H1 (cell line): ENCODE data around the gene CEP85L. TPM values are rescaled to one million over a fixed set of nuclear protein-coding genes. Genes with fewer than 3 reads are reported as not detected.

Experiments
- CTCF ChIA-PET: fragments of 300-600 bp; sonication (Branson Sonifier 250); formaldehyde crosslinking; loops from one replicate; lab custom pipeline; 2021; ENCODE audit not compliant: partially characterized antibody; lab: Charles Lee
- POLR2A ChIA-PET: fragments of 300-600 bp; sonication (Branson Sonifier 250); formaldehyde crosslinking; loops from one replicate; lab custom pipeline; 2021; ENCODE audit warnings: inconsistent platforms; ENCODE audit not compliant: partially characterized antibody; lab: Charles Lee
- DNase-seq, 2 experiments: peaks; one replicate each; pipeline versions ENCODE4 v3.0.0 to v3.0.0-alpha.2; 2010 to 2022; ENCODE audit warnings: low spot score in 2 of 2, low read depth in 1 of 2, mixed read lengths in 1 of 2
- FAIRE-seq: peaks from 2 replicates; lab custom pipeline; 2011; peaks lifted over from hg19 to GRCh38; lab: Jason Lieb, UNC
- H2AFZ ChIP-seq: 2 replicates; pipeline ENCODE4 v1.8.1; 2012; ENCODE audit warnings: low read length, inconsistent platforms
- H2AK5ac ChIP-seq: 2 replicates; pipeline ENCODE4 v1.6.1; 2013; ENCODE audit warnings: low read depth, low read length
- H2BK120ac ChIP-seq: replicated peaks from 2 replicates; pipeline ENCODE3; 2013; ENCODE audit warnings: low read depth, low read length, inconsistent platforms
- H2BK12ac ChIP-seq: 2 replicates; pipeline ENCODE4 v1.6.1; 2013; ENCODE audit warnings: low read depth, low read length
- H2BK15ac ChIP-seq: 2 replicates; pipeline ENCODE4 v1.6.1; 2013; ENCODE audit warnings: low read length
- H2BK20ac ChIP-seq: 2 replicates; pipeline ENCODE4 v1.6.1; 2013; ENCODE audit warnings: low read length
- H2BK5ac ChIP-seq: 2 replicates; pipeline ENCODE4 v1.6.1; 2013; ENCODE audit warnings: low read depth, low read length
- H3K14ac ChIP-seq: 2 replicates; pipeline ENCODE4 v1.6.1; 2013; ENCODE audit warnings: inconsistent platforms; ENCODE audit not compliant: insufficient read length
- H3K18ac ChIP-seq: 2 replicates; pipeline ENCODE4 v1.6.1; 2013; ENCODE audit warnings: low read length; ENCODE audit errors: extremely low read depth
- H3K23ac ChIP-seq: 2 replicates; pipeline ENCODE4 v1.6.1; 2013; ENCODE audit warnings: inconsistent platforms; ENCODE audit not compliant: insufficient read length
- H3K23me2 ChIP-seq: 2 replicates; pipeline ENCODE4 v1.6.1; 2013; ENCODE audit warnings: low read depth, low read length
- H3K27ac ChIP-seq: 2 replicates; pipeline ENCODE4 v1.6.1; 2011; ENCODE audit warnings: low read depth, low read length, inconsistent platforms
- H3K27me3 ChIP-seq, 4 experiments: replicated peaks in 1 of 4; 1 replicate in 1 of 4; 2 replicates in 3 of 4; pipeline versions ENCODE4 v1.6.1 to v1.8.1; 2011 to 2013; ENCODE audit warnings: low read length in 3 of 4, mild to moderate bottlenecking in 3 of 4, inconsistent platforms in 2 of 4, mixed read lengths in 2 of 4, moderate library complexity in 1 of 4; ENCODE audit not compliant: control insufficient read depth in 3 of 4, insufficient read depth in 3 of 4; ENCODE audit errors: extremely low read depth in 1 of 4
- H3K36me3 ChIP-seq, 4 experiments: 2 replicates each; pipeline versions ENCODE4 v1.6.1 to v1.8.1; 2011 to 2013; ENCODE audit warnings: mild to moderate bottlenecking in 4 of 4, low read length in 3 of 4, moderate library complexity in 2 of 4, control low read depth in 1 of 4, inconsistent platforms in 1 of 4; ENCODE audit not compliant: insufficient read depth in 4 of 4, control insufficient read depth in 2 of 4
- H3K4ac ChIP-seq: replicated peaks from 2 replicates; pipeline ENCODE3; 2013; ENCODE audit warnings: low read length, low read depth, mixed read lengths, inconsistent platforms; ENCODE audit not compliant: insufficient read length
- H3K4me1 ChIP-seq, 4 experiments: replicated peaks in 1 of 4; 1 replicate in 1 of 4; 2 replicates in 3 of 4; pipeline versions ENCODE4 v1.6.1 to v1.8.1; 2011 to 2013; ENCODE audit warnings: low read length in 3 of 4, inconsistent platforms in 2 of 4, mixed read lengths in 1 of 4; ENCODE audit not compliant: insufficient read depth in 4 of 4, control insufficient read depth in 3 of 4
- H3K4me2 ChIP-seq, 2 experiments: 2 replicates each; pipeline versions ENCODE4 v1.6.1 to v1.8.1; 2011 to 2013; ENCODE audit warnings: low read depth in 2 of 2, low read length in 2 of 2, control low read depth in 1 of 2, inconsistent platforms in 1 of 2, mild to moderate bottlenecking in 1 of 2; ENCODE audit not compliant: insufficient read depth in 1 of 2
- H3K4me3 ChIP-seq, 4 experiments: fragments of 200-600, 300-600 bp in 1 of 4; sonication (generic), shearing (Covaris generic), sonication (Bioruptor Twin) in 1 of 4; 2 replicates each; pipeline versions ENCODE4 v1.5.1 to v1.8.1; 2011 to 2016; ENCODE audit warnings: low read length in 4 of 4, low read depth in 3 of 4, control low read depth in 2 of 4, inconsistent platforms in 2 of 4, mild to moderate bottlenecking in 2 of 4, mixed read lengths in 1 of 4, moderate library complexity in 1 of 4; ENCODE audit not compliant: insufficient read depth in 2 of 4; ENCODE audit errors: extremely low read depth in 1 of 4
- H3K56ac ChIP-seq: replicated peaks from 2 replicates; pipeline ENCODE3; 2013; ENCODE audit warnings: low read depth, mild to moderate bottlenecking, mixed read lengths, low read length, inconsistent platforms; ENCODE audit not compliant: insufficient read length
- H3K79me1 ChIP-seq: 2 replicates; pipeline ENCODE4 v1.6.1; 2013; ENCODE audit warnings: low read depth, low read length, control low read depth
- H3K79me2 ChIP-seq, 2 experiments: 2 replicates each; pipeline versions ENCODE4 v1.6.1 to v1.8.1; 2012 to 2013; ENCODE audit warnings: low read length in 2 of 2, mild to moderate bottlenecking in 2 of 2, inconsistent platforms in 1 of 2; ENCODE audit not compliant: insufficient read depth in 2 of 2, control insufficient read depth in 1 of 2
- H3K9ac ChIP-seq, 4 experiments: replicated peaks in 1 of 4; 1 replicate in 1 of 4; 2 replicates in 3 of 4; pipeline versions ENCODE4 v1.6.1 to v1.8.1; 2011 to 2013; ENCODE audit warnings: low read depth in 3 of 4, low read length in 3 of 4, control low read depth in 2 of 4, mild to moderate bottlenecking in 2 of 4, moderate library complexity in 2 of 4, inconsistent platforms in 1 of 4; ENCODE audit errors: extremely low read depth in 1 of 4
- H3K9me3 ChIP-seq, 2 experiments: 2 replicates each; pipeline versions ENCODE4 v1.6.1 to v1.8.1; 2012 to 2013; ENCODE audit warnings: mild to moderate bottlenecking in 2 of 2, moderate library complexity in 2 of 2, control low read depth in 1 of 2, inconsistent platforms in 1 of 2, low read depth in 1 of 2, low read length in 1 of 2, mixed read lengths in 1 of 2; ENCODE audit not compliant: insufficient read depth in 2 of 2
- H4K20me1 ChIP-seq, 2 experiments: replicated peaks in 1 of 2; 2 replicates each; pipeline versions ENCODE3 to v1.8.1; 2011 to 2013; ENCODE audit warnings: inconsistent platforms in 2 of 2, low read length in 2 of 2, mild to moderate bottlenecking in 1 of 2; ENCODE audit not compliant: insufficient read depth in 2 of 2, control insufficient read depth in 1 of 2
- H4K5ac ChIP-seq: 2 replicates; pipeline ENCODE4 v1.6.1; 2013; ENCODE audit warnings: low read length, low read depth, mixed read lengths, inconsistent platforms; ENCODE audit not compliant: insufficient read length
- H4K8ac ChIP-seq: 2 replicates; pipeline ENCODE4 v1.8.0; 2013; ENCODE audit warnings: mild to moderate bottlenecking, moderate library complexity, low read length, inconsistent platforms; ENCODE audit not compliant: insufficient read depth; ENCODE audit errors: extremely low read depth
- H4K91ac ChIP-seq: replicated peaks from 2 replicates; pipeline ENCODE3; 2013; ENCODE audit warnings: low read length, mixed read lengths, inconsistent platforms; ENCODE audit not compliant: insufficient read length
- CHD1 ChIP-seq: IDR thresholded peaks from 2 replicates; pipeline ENCODE4 v1.6.1; 2012; ENCODE audit warnings: low read depth, low read length, improper control_type of control experiment
- EP300 ChIP-seq, 2 experiments: IDR thresholded peaks; 1 replicate in 1 of 2; 2 replicates in 1 of 2; pipeline ENCODE4 v1.6.1; 2011 to 2012; ENCODE audit warnings: low read depth in 2 of 2, low read length in 2 of 2, mild to moderate bottlenecking in 2 of 2, borderline replicate concordance in 1 of 2, inconsistent platforms in 1 of 2, moderate library complexity in 1 of 2
- EZH2 ChIP-seq: fragments of 200-600 bp; sonication (generic); IDR thresholded peaks from 2 replicates; pipeline ENCODE4 v1.7.1; 2012; ENCODE audit warnings: low read depth, mild to moderate bottlenecking, moderate library complexity, low read length, inconsistent platforms; ENCODE audit not compliant: severe bottlenecking
- GTF2F1 ChIP-seq: IDR thresholded peaks from 2 replicates; pipeline ENCODE4 v1.6.1; 2012; ENCODE audit warnings: low read depth, low read length, improper control_type of control experiment, borderline replicate concordance
- SP4 ChIP-seq: IDR thresholded peaks from 2 replicates; pipeline ENCODE4 v1.6.1; 2012; ENCODE audit warnings: low read length, inconsistent platforms
- WGBS, 2 experiments: shearing (Covaris generic) in 1 of 2; methylation state at CpG; one replicate each; pipeline versions ENCODE4 v1.1.6 to v1.1.7; 2013 to 2015; ENCODE audit warnings: low lambda C conversion rate in 2 of 2, mixed read lengths in 2 of 2, inconsistent platforms in 1 of 2, low coverage in 1 of 2, missing lambda C conversion rate in 1 of 2; ENCODE audit not compliant: insufficient replicate concordance in 2 of 2, insufficient coverage in 1 of 2, insufficient read length in 1 of 2; ENCODE audit errors: extremely low coverage in 1 of 2, missing lambda C conversion rate in 1 of 2; 5-methylcytosine and 5-hydroxymethylcytosine counted together
- polyA plus RNA-seq, 7 experiments: library from polyadenylated mRNA; depleted of rRNA in 3 of 7; stranded (reverse) in 5 of 7; unstranded in 2 of 7; fragments of >200 nt in 5 of 7; fragments of 200-250 nt in 2 of 7; gene quantifications; 1 replicate in 5 of 7; 2 replicates in 1 of 7; 4 replicates in 1 of 7; pipeline versions ENCODE4 v1.2.1 to v1.2.3, GENCODE V29; 2011 to 2013; ENCODE audit warnings: missing spikeins in 2 of 7, mixed read lengths in 2 of 7
- total RNA-seq: library from RNA; stranded (reverse); fragmentation: NEBNext Ultra II Directional; extraction: Animal tissue kit (Norgen Biotek cat#: 25700); gene quantifications from 2 replicates; pipeline ENCODE4 v1.2.1, GENCODE V29; 2021

The CEP85L gene
- total and polyA plus RNA-seq, 2 of the 8 experiments (the other 6 are each of a cell fraction or from before 2014, with no cell fraction given), result 3.2 to 27.6 TPM

- CTCF ChIA-PET, result interaction anchor here (0.7 to 1.5 kb wide), 2 partner anchors 9 to 103 kb away, joined by 3 to 5 read pairs; no protein-coding TSS in a partner anchor
Observed at GRCh38 chr6:118627724-118628123, 23.7 kb downstream of the CEP85L start.

More at GRCh38 chr6:118627724-118628123, 23.7 kb downstream of the CEP85L start:
- H3K4ac ChIP-seq, result no peak overlapping the region
- no peak overlapping the region for H3K14ac ChIP-seq
- TF ChIP-seq EP300 (IDR thresholded peaks at IDR 0.05; ENCODE audit: borderline replicate concordance in 1 of 2, low read depth in 2 of 2, low read length in 2 of 2) (no peak), GTF2F1 (no peak), SP4 (no peak), EZH2 (no peak), CHD1 (no peak)
- WGBS, 2 experiments, result 86% methylated on average over 3 of the region's 3 CpGs; no CpG with 5 or more reads in 1 of the 2 experiments
- H2BK12ac ChIP-seq, result no peak overlapping the region
- peaks cover 10 to 13% of the 10 kb centered on the region in 2 experiments; a peak in 2 of 4 replicates for H3K9me3 ChIP-seq
- H3K23me2 ChIP-seq, result no peaks in the 10 kb centered on the region
- no peak overlapping the region for H4K8ac ChIP-seq
- H3K4me2 ChIP-seq, result no peak overlapping the region
- no peak overlapping the region for H3K9ac ChIP-seq
- peaks cover 0 to 6% (median 5%) of the 10 kb centered on the region in 4 experiments; a peak in 4 of 7 replicates for H3K4me1 ChIP-seq
- no peak overlapping the region for H2AK5ac ChIP-seq
- DNase-seq (no peak), FAIRE-seq (no peak)
- H2AFZ ChIP-seq, result no peak overlapping the region
- H3K4me3 ChIP-seq, result no peak overlapping the region
- H3K79me2 ChIP-seq, result peaks cover 0 to 8% of the 10 kb centered on the region in 2 experiments; a peak in 2 of 4 replicates
- POLR2A ChIA-PET, result no interaction called here
- no peaks in the 10 kb centered on the region for H3K79me1 ChIP-seq
- no peak overlapping the region for H3K18ac ChIP-seq
- no peak overlapping the region for H4K91ac ChIP-seq
- H3K36me3 ChIP-seq, result peaks cover 0 to 5% (median 0%) of the 10 kb centered on the region in 4 experiments; a peak in 2 of 8 replicates
- no peak overlapping the region for H2BK5ac ChIP-seq
- no peak overlapping the region for H3K56ac ChIP-seq
- no peak overlapping the region for H2BK120ac ChIP-seq
- H4K5ac ChIP-seq, result no peak overlapping the region
- no peak overlapping the region for H2BK20ac ChIP-seq
- H4K20me1 ChIP-seq, result no peaks in the 10 kb centered on the region
- H3K23ac ChIP-seq, result no peak overlapping the region
- H3K27ac ChIP-seq, result no peak overlapping the region
- no peak overlapping the region for H2BK15ac ChIP-seq
- H3K27me3 ChIP-seq, result no peaks in the 10 kb centered on the region
